ENCODE measurements around the gene ZXDC. TPM values are rescaled to one million over a fixed set of nuclear protein-coding genes. Genes with fewer than 3 reads are reported as not detected.

ZXDC gene
- total RNA-seq, 6 experiments from 2014 or later: 11.7 to 14.2 (median 13.5) TPM

- H3K9me3 Mint-ChIP-seq: no peaks in the 10 kb centered on the region
- no peak for TF ChIP-seq CTCF (IDR thresholded peaks at IDR 0.05)
These were observed 32.8 kb downstream of the ZXDC start for GRCh38 chr3:126442856-126443242.

GRCh38 chr3:126442094-126442855, 33.4 kb downstream of the ZXDC start:
- DNase-seq: no peak
- H3K9me3 Mint-ChIP-seq: no peaks in the 10 kb centered on the region
- H3K27me3 Mint-ChIP-seq (ENCODE audit: insufficient read depth): no peaks in the 10 kb centered on the region
- H3K4me3 Mint-ChIP-seq: no peak overlapping the region
- H3K36me3 Mint-ChIP-seq (ENCODE audit: low read depth): peaks cover 6% of the 10 kb centered on the region; the same call in 1 of the 2 replicates
- no peak overlapping the region for H3K27ac Mint-ChIP-seq
- peaks cover 12% of the 10 kb centered on the region for H3K4me1 Mint-ChIP-seq (ENCODE audit: low read depth)
- no peak for TF ChIP-seq CTCF (IDR thresholded peaks at IDR 0.05)

More at GRCh38 chr3:126442856-126443242, 32.8 kb downstream of the ZXDC start:
- Mint-ChIP-seq H3K27ac (no peak overlapping the region), H3K4me1 (ENCODE audit: low read depth) (peaks cover 15% of the 10 kb centered on the region), H3K36me3 (ENCODE audit: low read depth) (no peaks in the 10 kb centered on the region; the same call in 1 of the 2 replicates), H3K4me3 (no peak overlapping the region), H3K27me3 (ENCODE audit: insufficient read depth) (no peaks in the 10 kb centered on the region)
- no peak for DNase-seq

- H3K4me1 Mint-ChIP-seq (ENCODE audit: low read depth): peaks cover 2% of the 10 kb centered on the region; the same call in 1 of the 2 replicates
- H3K4me3 Mint-ChIP-seq: no peak overlapping the region
- H3K9me3 Mint-ChIP-seq: no peaks in the 10 kb centered on the region
- H3K36me3 Mint-ChIP-seq (ENCODE audit: low read depth): peaks cover 9% of the 10 kb centered on the region; the same call in 1 of the 2 replicates
- H3K27ac Mint-ChIP-seq: no peak overlapping the region
- DNase-seq: no peak
- H3K27me3 Mint-ChIP-seq (ENCODE audit: insufficient read depth): no peaks in the 10 kb centered on the region
- no peak for TF ChIP-seq CTCF (IDR thresholded peaks at IDR 0.05)
These were observed 34.3 kb downstream of the ZXDC start for GRCh38 chr3:126441256-126441880.

- TF ChIP-seq CTCF (IDR thresholded peaks at IDR 0.05): no peak
- H3K36me3 Mint-ChIP-seq (ENCODE audit: low read depth): peaks cover 9% of the 10 kb centered on the region; the same call in 1 of the 2 replicates
- H3K27me3 Mint-ChIP-seq (ENCODE audit: insufficient read depth): no peaks in the 10 kb centered on the region
- no peak for DNase-seq
- H3K9me3 Mint-ChIP-seq: no peaks in the 10 kb centered on the region
- no peak overlapping the region for H3K4me3 Mint-ChIP-seq
- no peak overlapping the region for H3K27ac Mint-ChIP-seq
- H3K4me1 Mint-ChIP-seq (ENCODE audit: low read depth): no peaks in the 10 kb centered on the region
These were observed 35.0 kb downstream of the ZXDC start for GRCh38 chr3:126440709-126440995.

- no peak for TF ChIP-seq CTCF (IDR thresholded peaks at IDR 0.05)
- Mint-ChIP-seq H3K4me1 (ENCODE audit: low read depth) (no peaks in the 10 kb centered on the region), H3K9me3 (no peaks in the 10 kb centered on the region), H3K27me3 (ENCODE audit: insufficient read depth) (no peaks in the 10 kb centered on the region), H3K36me3 (ENCODE audit: low read depth) (peaks cover 9% of the 10 kb centered on the region; the same call in 1 of the 2 replicates), H3K4me3 (no peak overlapping the region), H3K27ac (no peak overlapping the region)
- DNase-seq: no peak
These were observed 35.6 kb downstream of the ZXDC start for GRCh38 chr3:126439968-126440708.
